Adrenal gland (tissue), 5 donors: ENCODE measurements around the gene FCHSD2.

Source experiments
- POLR2A ChIP-seq, 2 donors: fragments of 450-650 bp; IDR thresholded peaks; one replicate each; pipeline ENCODE4 v1.6.1; 2017; ENCODE audit warnings: antibody characterized with exemption in 2 of 2, mild to moderate bottlenecking in 2 of 2, moderate library complexity in 1 of 2
- TF ChIP-seq, protein P1 (sequence below), 6 experiments: fragments of 450-650 bp in 4 of 6; fragments of 200-600 bp in 2 of 6; sonication (generic) in 1 of 6; IDR thresholded peaks; 1 replicate in 5 of 6; 2 replicates in 1 of 6; pipeline versions ENCODE4 v1.5.1 to v1.8.0; 2016 to 2021; ENCODE audit warnings: antibody characterized with exemption in 6 of 6, mild to moderate bottlenecking in 2 of 6, moderate library complexity in 1 of 6
- donor health status: DM: no; HTN: no; CAD: no.

DNA sequence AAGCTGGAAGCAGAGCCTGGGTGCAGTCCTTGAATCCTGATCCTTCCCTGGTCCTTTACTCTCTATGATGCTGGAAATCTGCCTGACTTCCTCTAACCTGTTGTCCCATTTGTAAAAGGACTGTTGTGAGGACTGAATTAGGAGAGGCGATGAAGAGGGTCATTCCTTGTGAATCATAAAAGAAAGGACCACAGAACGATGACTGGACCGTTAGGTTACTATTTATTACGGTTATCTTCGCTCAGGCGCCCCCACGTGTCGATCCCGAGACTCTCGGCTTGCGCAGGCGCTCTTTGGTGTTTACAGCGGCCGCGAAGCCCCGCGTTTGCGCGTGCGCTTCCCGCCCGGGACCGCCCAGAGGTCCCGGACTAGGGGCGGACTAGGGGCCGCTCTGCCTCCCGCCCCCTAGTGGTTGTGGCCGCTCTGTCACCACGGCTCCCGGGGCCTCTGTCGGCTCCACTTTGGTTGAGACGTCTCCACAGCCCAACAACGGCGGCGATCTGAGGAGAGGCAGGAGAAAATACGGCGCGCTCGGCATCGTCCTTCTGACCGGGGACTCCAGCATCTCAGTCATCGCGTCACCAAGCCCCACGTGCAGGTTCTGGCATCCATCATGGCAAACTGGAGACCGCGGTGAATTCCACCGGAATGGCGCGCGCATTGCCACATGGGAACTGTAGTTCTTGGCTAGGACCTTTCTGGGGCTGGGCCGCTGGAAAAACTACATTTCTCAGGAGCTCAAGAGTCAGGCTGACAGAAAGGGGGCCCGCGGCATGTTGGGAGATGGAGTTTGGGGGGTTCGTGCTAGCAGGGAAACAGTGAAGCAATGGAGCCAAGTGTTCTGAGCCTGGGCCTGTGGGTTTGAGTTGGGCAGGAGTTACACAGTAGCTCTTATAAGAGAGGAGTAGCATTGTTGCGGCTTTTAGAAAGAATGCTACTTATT is 348.4 kb downstream of the FCHSD2 start, which contains the start of gene STARD10:
- TF ChIP-seq, protein P1, sequence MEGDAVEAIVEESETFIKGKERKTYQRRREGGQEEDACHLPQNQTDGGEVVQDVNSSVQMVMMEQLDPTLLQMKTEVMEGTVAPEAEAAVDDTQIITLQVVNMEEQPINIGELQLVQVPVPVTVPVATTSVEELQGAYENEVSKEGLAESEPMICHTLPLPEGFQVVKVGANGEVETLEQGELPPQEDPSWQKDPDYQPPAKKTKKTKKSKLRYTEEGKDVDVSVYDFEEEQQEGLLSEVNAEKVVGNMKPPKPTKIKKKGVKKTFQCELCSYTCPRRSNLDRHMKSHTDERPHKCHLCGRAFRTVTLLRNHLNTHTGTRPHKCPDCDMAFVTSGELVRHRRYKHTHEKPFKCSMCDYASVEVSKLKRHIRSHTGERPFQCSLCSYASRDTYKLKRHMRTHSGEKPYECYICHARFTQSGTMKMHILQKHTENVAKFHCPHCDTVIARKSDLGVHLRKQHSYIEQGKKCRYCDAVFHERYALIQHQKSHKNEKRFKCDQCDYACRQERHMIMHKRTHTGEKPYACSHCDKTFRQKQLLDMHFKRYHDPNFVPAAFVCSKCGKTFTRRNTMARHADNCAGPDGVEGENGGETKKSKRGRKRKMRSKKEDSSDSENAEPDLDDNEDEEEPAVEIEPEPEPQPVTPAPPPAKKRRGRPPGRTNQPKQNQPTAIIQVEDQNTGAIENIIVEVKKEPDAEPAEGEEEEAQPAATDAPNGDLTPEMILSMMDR (IDR thresholded peaks at IDR 0.05), result peak; percentile 94 to 100 (median 98)
- peak; percentile 16 to 70 for TF ChIP-seq POLR2A (IDR thresholded peaks at IDR 0.05)
